Chondrocyte (in vitro differentiated cells): ENCODE data around the gene DUSP15. TPM values are rescaled to one million over a fixed set of nuclear protein-coding genes. Genes with fewer than 3 reads are reported as not detected.

Source experiments
- DNase-seq: peaks from one replicate; pipeline ENCODE4 v3.0.0; 2021; ENCODE audit warnings: mixed read lengths, low spot score
- H3K27ac Mint-ChIP-seq: one replicate; pipeline ENCODE4 v1.8.0; 2021; ENCODE audit warnings: mild to moderate bottlenecking, moderate library complexity, mixed read lengths; ENCODE audit not compliant: unreplicated experiment
- H3K27me3 Mint-ChIP-seq: 2 replicates; pipeline ENCODE4 v1.8.0; 2021; ENCODE audit warnings: low read depth, mixed read lengths
- H3K36me3 Mint-ChIP-seq: 2 replicates; pipeline ENCODE4 v1.8.0; 2021; ENCODE audit warnings: low read depth, mixed read lengths
- H3K4me1 Mint-ChIP-seq: 2 replicates; pipeline ENCODE4 v1.8.0; 2021; ENCODE audit warnings: low read depth, mild to moderate bottlenecking, mixed read lengths
- H3K4me3 Mint-ChIP-seq: one replicate; pipeline ENCODE4 v1.8.0; 2021; ENCODE audit warnings: mild to moderate bottlenecking, moderate library complexity, mixed read lengths; ENCODE audit not compliant: unreplicated experiment
- H3K9me3 Mint-ChIP-seq: 2 replicates; pipeline ENCODE4 v1.8.0; 2021; ENCODE audit warnings: low read depth, mixed read lengths
- CTCF ChIP-seq: fragments of 200-600 bp; sonication (generic); IDR thresholded peaks from 2 replicates; pipeline ENCODE4 v1.5.0; 2021; ENCODE audit warnings: antibody characterized with exemption, mild to moderate bottlenecking, moderate library complexity
- total RNA-seq: library from RNA; stranded (reverse); gene quantifications from 3 replicates; pipeline ENCODE4 v1.2.1, GENCODE V29; 2021

The DUSP15 gene
- total RNA-seq, 1 donor from 2014 or later: 11.5 TPM

GRCh38 chr20:31811796-31812728, 58.3 kb downstream of the DUSP15 start:
- no peak for DNase-seq
- H3K36me3 Mint-ChIP-seq: no peaks in the 10 kb centered on the region
- TF ChIP-seq CTCF: no peak
- no peaks in the 10 kb centered on the region for H3K27me3 Mint-ChIP-seq
- peak overlapping the region; percentile 41 for H3K4me3 Mint-ChIP-seq
- peaks cover 68% of the 10 kb centered on the region for H3K4me1 Mint-ChIP-seq
- H3K9me3 Mint-ChIP-seq: no peaks in the 10 kb centered on the region
- H3K27ac Mint-ChIP-seq: peak overlapping the region; percentile 99

GRCh38 chr20:31811198-31811597, 59.1 kb downstream of the DUSP15 start:
- Mint-ChIP-seq H3K36me3 (peaks cover 3% of the 10 kb centered on the region), H3K9me3 (no peaks in the 10 kb centered on the region), H3K27ac (peak overlapping the region; percentile 99), H3K27me3 (no peaks in the 10 kb centered on the region), H3K4me3 (peak overlapping the region; percentile 14), H3K4me1 (peaks cover 77% of the 10 kb centered on the region)
- DNase-seq: no peak
- no peak for TF ChIP-seq CTCF

Other genes starting within 250 kb of the DUSP15 start
- gene COX4I2, start 232.6 kb downstream of the DUSP15 start, total RNA-seq: not detected in 3 replicates
- 55.9 to 96.1 TPM (median 90.7 TPM) in 3 replicates for gene BCL2L1, start 147.7 kb downstream of the DUSP15 start, total RNA-seq
- gene TPX2, start 131.2 kb downstream of the DUSP15 start, total RNA-seq: 20.2 to 51.0 TPM (median 49.6 TPM) in 3 replicates
- gene MYLK2, start 51.2 kb downstream of the DUSP15 start, total RNA-seq: 1.3 to 3.3 TPM (median 2.9 TPM) in 3 replicates
- gene FOXS1, start 24.9 kb downstream of the DUSP15 start, total RNA-seq: 54.1 to 192 TPM (median 185 TPM) in 3 replicates
- 0.24 to 0.37 TPM (median 0.33 TPM) in 3 replicates for gene TTLL9, start 107 bp upstream of the DUSP15 start, total RNA-seq
- gene PDRG1, start 81.5 kb upstream of the DUSP15 start, total RNA-seq: 8.9 to 19.0 TPM (median 15.2 TPM) in 3 replicates
- 0.02 TPM in 1 of 3 replicates, not detected in the others for gene XKR7, start 97.6 kb upstream of the DUSP15 start, total RNA-seq
- gene CCM2L, start 139.9 kb upstream of the DUSP15 start, total RNA-seq: not detected in 3 replicates
- not detected in 3 replicates for gene HCK, start 181.7 kb upstream of the DUSP15 start, total RNA-seq
- 64.8 to 87.9 TPM (median 83.7 TPM) in 3 replicates for gene TM9SF4, start 239.2 kb upstream of the DUSP15 start, total RNA-seq